Right kidney (tissue), 1 donor: ENCODE data around the gene PRKCA.

Experiments
- DNase-seq: peaks from one replicate; pipeline ENCODE4 v3.0.0-alpha.2; 2016

Gene PRKCA

GRCh38 chr17:66547151-66547865 lies 244.9 kb downstream of the PRKCA start:
- DNase-seq = no peak

GRCh38 chr17:66548158-66548557 lies 245.7 kb downstream of the PRKCA start:
- DNase-seq = no peak

- no peak for DNase-seq
These were observed 246.4 kb downstream of the PRKCA start for GRCh38 chr17:66548659-66549310.

- no peak for DNase-seq
These were observed 246.9 kb downstream of the PRKCA start for GRCh38 chr17:66549311-66549704.

GRCh38 chr17:66549731-66550207 lies 247.4 kb downstream of the PRKCA start:
- DNase-seq = no peak

GRCh38 chr17:66551839-66552238 lies 249.4 kb downstream of the PRKCA start:
- DNase-seq = no peak

- DNase-seq = no peak
These were observed 250.0 kb downstream of the PRKCA start for GRCh38 chr17:66552371-66552770.

GRCh38 chr17:66555605-66556004 lies 253.2 kb downstream of the PRKCA start:
- DNase-seq = no peak

GRCh38 chr17:66557200-66557599 lies 254.8 kb downstream of the PRKCA start:
- DNase-seq = no peak

GRCh38 chr17:66557886-66558285 lies 255.5 kb downstream of the PRKCA start:
- no peak for DNase-seq

- DNase-seq = no peak
These were observed 258.3 kb downstream of the PRKCA start for GRCh38 chr17:66560691-66561090.

- no peak for DNase-seq
These were observed 259.7 kb downstream of the PRKCA start for GRCh38 chr17:66562119-66562518.

GRCh38 chr17:66564992-66565465 lies 262.6 kb downstream of the PRKCA start:
- no peak for DNase-seq

- DNase-seq = no peak
These were observed 265.1 kb downstream of the PRKCA start for GRCh38 chr17:66567234-66568170.

GRCh38 chr17:66569572-66569971 lies 267.2 kb downstream of the PRKCA start:
- DNase-seq = no peak

GRCh38 chr17:66570447-66571195 lies 268.2 kb downstream of the PRKCA start:
- no peak for DNase-seq

GRCh38 chr17:66571745-66572144 lies 269.3 kb downstream of the PRKCA start:
- no peak for DNase-seq

- DNase-seq = no peak
These were observed 270.7 kb downstream of the PRKCA start for GRCh38 chr17:66573078-66573477.

- no peak for DNase-seq
These were observed 271.7 kb downstream of the PRKCA start for GRCh38 chr17:66574123-66574522.

GRCh38 chr17:66576473-66576872 lies 274.1 kb downstream of the PRKCA start:
- no peak for DNase-seq

GRCh38 chr17:66577041-66577440 lies 274.6 kb downstream of the PRKCA start:
- DNase-seq = no peak
